HG03571 (cell line): ENCODE results near the gene SPG7.
A peak's percentile ranks its signal among the peaks of the same experiment; 100 is the strongest.
"Not testable (repeated sequence)": the region's sequence is repeated elsewhere in the genome, so short reads cannot be mapped to it uniquely, and the experiment has no call there.

Experiments
- ATAC-seq: cut with Tn5 transposase; IDR thresholded peaks from one replicate; pipeline ENCODE4 v1.9.1; 2021; ENCODE audit not compliant: unreplicated experiment

SPG7 gene

DNA sequence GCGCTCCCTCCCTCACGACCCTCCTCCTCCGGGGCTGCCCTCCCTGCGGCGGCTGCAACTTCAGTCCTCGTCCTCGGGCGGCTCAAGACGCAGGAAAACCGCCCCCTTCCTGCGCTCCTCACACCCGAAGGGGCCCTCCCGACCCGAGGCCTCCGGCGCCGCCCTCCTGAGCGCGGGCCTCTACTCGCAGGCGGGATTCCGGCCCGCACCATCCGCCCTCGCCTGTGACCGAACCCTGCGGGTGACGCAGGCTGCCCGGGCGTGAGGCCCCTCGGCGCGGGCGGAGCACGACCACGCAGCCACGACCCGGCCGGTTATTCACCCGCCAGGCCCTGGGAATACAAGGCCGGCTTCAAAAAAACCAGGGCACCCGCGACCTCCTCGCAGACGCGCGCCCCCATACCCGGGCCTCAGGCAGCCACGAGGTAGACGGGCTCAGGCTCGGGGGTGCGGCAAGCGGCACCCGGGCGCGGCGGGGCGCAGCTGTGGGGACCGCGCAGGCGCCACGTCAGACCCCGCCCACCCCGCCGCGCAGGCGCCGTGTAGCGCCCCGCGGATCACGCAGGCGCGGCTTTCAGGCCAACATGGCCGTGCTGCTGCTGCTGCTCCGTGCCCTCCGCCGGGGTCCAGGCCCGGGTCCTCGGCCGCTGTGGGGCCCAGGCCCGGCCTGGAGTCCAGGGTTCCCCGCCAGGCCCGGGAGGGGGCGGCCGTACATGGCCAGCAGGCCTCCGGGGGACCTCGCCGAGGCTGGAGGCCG is at the start of gene SPG7:
SPG7 (plus strand) TSS at position 570 of the 757 bp plus-strand sequence; CDS start at position 585, 15 bp downstream.
- ATAC-seq, result peak; percentile 65

DNA sequence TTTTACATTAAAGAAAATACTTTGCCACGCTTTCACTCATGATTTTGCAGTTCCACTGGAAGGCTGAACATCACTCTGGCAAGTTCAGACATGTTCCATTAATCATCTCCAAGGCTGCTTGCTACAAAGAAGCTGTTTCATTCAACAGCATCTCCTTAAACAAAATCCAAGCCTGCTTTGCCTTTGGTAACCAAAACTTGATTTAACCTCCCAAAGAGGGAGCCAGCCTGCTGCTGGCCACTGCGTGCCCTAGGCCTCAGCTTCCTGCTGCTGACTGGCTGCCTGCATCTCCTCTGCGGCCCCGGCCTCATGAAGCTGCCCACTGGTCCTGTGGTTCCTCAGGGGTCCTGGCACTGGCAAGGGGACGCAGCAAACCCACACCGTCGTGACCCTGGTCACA is 49.7 kb upstream of the SPG7 start:
- ATAC-seq, result no peak

DNA sequence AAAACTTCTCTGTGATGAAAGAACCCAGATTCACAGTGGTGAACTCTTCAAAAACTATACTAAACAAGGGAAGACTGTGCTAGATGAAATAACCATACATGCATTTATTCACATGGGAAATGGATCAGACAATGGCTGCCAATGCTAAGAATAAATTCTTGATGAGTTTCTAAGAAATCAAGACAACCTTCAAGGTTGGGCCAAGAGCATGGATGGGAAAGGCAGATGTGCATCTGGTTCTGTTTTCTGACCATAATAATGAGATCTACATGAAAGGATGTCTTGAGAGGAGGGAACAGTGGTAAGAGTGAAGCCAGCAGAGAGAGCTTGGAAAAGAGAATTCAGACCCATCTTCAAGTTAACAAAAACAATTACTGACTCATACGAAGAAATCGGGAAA is 49.2 kb upstream of the SPG7 start:
- ATAC-seq, result no peak

DNA sequence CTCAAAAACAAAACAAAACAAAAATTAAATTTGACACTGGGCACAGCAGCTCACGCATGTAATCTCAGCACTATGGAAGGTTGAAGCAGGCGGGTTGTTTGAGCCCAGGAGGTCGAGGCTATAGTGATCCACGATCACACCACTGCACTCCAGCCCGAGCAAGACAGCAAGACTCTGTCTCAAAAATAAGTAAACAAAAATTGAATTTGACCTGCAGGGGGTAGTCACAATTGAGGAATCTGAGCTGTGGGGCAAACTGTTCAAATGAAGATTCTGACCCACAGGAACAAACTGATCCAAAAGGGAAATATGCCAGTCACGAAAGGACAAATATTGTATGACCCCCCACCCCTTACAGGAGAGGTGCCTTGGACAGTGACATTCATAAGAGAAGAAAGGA is 47.6 kb upstream of the SPG7 start:
- no peak for ATAC-seq

DNA sequence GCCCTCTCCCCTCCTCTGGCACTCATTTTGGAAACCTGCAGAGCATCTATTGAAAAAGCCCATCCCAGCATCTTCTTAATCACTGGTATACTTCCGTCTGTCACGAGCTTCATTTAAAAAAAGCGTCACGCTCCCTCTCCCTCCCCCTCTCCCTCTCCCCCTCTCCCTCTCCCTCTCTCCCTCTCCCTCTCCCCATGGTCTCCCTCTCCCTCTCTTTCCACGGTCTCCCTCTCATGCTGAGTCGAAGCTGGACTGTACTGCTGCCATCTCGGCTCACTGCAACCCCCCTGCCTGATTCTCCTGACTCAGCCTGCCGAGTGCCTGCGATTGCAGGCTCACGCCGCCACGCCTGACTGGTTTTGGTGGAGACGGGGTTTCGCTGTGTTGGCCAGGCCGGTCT is 46.3 kb upstream of the SPG7 start:
- ATAC-seq, result not testable (repeated sequence)

DNA sequence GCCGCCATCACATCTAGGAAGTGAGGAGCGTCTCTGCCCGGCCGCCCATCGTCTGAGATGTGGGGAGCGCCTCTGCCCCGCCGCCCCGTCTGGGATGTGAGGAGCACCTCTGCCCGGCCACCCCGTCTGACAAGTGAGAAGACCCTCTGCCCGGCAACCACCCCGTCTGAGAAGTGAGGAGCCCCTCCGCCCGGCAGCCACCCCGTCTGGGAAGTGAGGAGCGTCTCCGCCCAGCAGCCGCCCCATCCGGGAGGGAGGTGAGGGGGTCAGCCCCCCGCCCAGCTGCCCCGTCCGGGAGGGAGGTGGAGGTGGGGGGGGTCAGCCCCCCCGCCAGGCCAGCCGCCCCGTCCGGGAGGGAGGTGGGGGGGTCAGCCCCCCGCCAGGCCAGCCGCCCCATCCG is 45.6 kb upstream of the SPG7 start:
- ATAC-seq, result not testable (repeated sequence)

DNA sequence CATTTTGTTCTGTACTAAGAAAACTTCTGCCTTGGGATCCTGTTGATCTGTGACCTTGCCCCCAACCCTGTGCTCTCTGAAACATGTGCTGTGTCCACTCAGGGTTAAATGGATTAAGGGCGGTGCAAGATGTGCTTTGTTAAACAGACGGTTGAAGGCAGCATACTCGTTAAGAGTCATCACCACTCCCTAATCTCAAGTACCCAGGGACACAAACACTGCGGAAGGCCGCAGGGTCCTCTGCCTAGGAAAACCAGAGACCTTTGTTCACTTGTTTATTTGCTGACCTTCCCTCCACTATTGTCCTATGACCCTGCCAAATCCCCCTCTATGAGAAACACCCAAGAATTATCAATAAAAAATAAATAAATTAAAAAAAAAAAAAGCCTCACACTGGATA is 44.9 kb upstream of the SPG7 start:
- not testable (repeated sequence) for ATAC-seq

DNA sequence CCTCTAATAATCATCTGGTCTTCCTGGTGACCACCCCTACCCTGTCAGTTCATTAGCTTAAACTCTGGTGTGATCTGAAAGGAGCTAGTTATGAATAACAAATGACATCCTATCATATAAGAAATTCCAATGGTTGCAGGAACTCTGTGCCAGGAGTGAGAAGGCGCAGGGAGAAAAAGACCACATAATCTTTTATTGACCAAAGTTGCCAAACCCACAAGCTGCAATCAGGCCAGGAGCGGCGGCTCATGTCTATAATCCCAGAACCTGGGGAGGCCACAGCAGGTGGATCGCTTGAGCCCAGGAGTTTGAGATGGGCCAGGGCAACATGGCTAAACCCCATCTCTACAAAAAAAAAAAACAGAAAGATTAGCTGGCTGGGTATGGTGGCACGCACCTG is 41.3 kb upstream of the SPG7 start:
- ATAC-seq, result no peak

DNA sequence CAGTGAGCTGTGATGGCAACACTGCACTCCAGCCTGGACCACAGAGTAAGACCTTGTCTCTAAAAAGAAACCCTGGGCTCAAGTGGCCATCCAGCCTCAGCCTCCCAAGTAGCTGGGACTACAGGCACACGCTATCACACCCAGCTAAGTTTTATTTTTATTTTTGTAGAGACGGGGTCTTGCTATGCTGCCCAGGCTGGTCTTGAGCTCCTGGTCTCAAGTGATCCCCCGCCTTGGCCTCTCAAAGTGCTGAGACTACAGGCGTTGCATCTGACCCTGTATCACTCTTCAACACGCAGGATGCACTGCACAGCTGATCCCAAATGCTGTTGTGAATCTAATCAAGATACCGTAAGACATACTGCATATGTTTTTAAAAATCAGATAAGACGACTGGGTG is 40.8 kb upstream of the SPG7 start:
- ATAC-seq, result no peak

DNA sequence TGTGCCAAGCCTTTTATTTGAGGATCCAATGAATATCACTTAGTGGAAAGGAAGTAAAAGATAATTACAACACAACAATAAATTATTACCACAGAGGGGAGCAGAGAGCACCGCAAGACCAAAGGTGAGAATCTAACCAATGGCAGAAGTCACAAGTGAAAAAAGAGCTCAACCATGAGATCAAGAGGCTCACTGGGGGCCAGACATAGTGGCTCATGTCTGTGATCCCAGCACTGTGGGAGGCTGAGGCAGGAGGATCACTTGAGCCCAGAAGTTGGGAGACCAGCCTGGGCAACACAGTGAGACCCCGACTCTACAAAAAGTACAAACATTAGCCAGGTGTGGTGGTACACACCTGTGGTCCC is 35.5 kb upstream of the SPG7 start:
- ATAC-seq, result no peak

DNA sequence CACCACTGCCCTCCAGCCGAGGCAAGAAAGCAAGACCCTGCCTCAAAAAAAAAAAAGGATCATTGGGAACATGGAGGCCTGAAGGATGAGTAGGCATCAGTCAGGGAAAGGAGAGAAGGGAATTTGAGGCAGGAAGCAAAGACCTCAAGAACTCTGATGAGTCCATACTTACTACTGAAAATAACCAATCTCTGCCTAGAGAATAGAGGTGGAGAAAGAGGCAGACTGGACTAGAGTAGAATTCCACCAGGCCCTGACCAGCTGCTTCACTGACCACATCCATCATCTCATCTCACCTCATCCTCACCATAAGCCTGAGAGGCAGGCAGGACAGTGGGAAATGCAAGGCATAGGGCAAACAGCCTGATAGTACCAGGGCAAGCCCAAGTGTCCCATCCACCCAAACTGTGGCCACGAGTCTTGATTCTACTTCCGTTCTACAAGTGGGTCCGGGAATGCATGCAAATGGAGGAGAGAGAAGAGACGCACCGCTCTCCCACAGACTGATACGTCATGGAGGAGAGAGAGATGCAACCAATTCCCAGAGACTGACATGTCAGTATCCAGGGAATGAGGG is 35.0 kb upstream of the SPG7 start:
- ATAC-seq, result no peak

DNA sequence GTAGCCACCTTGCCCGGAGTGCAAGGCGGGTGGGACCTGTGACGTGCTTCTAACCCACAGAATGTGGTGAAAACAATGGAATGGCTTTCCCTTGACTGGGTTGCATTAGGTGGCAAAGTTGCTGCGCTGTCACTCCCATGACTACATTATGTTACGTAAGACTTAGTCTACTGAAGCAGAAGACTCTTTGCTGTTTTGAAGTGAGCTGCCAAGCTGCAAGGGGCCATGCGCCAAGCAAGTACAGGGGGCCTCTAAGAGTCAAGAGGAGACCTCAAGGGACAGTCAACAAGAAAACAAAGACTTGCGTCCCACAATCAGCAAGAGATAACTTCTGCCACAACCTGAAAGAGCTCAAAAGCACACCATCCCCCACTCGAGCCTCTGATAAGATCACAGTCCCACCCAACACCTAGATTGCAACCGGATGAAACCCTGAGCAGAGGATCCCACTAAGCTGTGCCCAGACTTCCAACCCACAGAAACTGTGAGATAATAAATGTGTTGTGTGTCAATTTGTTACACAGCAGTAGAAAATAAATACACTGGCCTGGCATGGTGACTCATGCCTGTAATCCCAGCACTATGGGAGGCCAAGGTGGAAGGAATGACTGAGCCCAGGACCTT is 34.3 kb upstream of the SPG7 start:
- no peak for ATAC-seq

DNA sequence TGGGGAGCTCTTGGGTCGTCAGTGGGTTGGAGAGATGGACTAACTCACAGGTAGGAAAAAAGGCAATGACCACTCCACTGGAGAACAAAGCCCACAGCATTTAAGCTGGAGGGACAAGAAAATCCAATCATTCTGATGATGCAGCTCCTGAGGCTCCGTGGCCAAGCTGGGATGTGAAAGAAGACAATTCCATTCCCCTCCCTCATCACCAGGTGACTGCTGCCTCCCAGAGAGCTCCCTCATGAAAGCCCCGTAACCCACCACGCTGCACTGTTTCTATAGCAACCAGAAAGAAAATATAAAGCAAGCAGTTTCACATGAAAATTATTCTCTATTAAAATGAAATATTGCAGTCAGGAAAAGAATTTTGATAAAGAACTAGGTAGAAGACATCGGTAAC is 33.1 kb upstream of the SPG7 start:
- no peak for ATAC-seq

DNA sequence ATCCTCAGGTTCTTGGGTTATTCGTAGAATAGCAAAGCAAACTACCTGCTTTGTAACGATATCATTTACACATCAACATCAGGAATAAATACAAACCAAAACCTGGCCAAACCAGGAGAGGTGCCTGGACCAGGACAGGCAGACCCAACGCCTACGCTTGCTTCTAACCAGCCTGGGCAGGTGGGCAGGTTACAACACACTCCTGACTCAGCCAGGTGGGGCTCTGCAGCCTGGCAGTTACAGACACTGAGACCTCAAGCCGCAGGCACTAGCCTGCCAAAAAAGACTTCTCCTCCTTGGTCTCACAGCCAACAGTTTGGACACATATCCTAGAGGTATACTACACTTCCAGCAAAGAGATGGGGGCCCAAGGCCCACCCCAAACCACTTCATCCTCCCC is 31.8 kb upstream of the SPG7 start:
- no peak for ATAC-seq

DNA sequence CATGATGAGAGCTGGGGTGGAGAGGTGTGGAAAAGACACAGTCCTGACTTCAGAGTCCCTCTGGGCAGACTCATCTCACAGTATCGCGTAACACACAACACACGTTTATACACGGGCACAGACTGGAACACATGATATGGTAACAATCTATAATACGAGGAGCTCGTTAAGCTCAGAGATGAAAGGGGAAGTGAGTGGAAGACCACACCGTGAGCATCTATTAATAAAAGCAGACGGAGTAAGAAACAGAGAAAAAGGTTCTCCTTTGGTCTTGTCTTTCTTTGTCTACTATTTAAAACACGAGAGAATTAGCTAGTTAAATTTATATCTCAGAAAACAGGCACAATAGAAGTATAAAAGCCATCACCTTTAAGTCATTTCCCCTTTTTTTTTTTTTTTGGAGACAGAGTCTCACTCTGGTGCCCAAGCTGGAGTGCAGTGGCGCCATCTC is 31.4 kb upstream of the SPG7 start:
- ATAC-seq, result no peak

DNA sequence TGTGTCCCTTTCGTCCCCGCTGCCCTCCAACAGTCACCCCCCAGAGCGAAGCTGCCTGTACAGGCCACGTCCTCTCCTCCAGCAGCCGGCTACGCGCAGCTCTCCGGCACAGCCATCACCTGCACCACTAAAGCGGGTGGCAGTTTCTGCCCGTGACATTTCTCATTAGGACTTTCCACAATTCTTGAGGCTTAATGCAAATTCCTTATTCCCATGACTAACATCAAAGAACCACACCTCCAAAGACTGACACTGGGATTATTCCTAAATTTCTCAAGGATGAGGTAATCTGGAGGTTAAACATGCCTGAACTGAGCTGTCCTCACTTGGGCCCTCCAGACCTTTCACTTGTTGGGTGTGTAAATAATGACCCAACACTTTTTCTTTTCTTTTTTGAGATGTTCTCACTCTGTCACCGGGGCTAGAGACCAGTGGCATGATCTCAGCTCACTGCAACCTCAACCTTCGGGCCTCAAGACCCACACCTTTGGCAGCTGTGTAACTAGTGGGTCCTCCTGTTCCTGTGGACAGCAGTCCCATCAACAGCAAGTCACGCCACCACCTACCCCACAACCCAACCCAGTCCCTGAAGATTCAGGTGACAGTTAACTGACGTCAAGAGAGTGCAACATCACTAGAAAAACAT is 29.5 kb upstream of the SPG7 start:
- no peak for ATAC-seq

DNA sequence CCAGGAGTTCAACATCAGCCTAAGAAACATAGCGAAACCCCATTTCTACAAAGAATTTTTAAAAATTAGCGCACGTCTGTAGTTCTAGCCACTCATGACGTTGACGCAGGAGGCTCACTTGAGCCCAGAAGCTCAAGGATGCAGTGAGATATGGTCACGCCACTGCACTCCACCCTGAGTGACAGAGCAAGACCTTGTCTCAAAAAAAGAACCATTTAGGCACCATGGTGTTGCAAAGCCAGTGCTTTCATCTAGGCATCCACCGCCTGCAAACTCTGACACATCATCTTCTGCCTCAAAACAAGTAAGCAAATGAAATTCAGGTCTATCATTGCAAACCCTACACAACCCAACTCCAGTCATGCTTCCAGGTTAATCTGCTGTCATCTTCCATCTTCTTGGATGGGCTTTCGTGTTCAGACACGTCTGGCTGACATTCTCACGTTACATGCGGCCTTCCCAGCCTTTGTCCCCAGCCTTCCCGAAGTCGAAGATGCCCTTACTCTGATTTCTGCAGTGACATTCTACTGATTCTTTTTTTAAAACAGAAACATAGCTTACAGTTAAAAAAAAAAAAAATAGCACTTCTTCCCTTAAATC is 26.7 kb upstream of the SPG7 start:
- no peak for ATAC-seq

DNA sequence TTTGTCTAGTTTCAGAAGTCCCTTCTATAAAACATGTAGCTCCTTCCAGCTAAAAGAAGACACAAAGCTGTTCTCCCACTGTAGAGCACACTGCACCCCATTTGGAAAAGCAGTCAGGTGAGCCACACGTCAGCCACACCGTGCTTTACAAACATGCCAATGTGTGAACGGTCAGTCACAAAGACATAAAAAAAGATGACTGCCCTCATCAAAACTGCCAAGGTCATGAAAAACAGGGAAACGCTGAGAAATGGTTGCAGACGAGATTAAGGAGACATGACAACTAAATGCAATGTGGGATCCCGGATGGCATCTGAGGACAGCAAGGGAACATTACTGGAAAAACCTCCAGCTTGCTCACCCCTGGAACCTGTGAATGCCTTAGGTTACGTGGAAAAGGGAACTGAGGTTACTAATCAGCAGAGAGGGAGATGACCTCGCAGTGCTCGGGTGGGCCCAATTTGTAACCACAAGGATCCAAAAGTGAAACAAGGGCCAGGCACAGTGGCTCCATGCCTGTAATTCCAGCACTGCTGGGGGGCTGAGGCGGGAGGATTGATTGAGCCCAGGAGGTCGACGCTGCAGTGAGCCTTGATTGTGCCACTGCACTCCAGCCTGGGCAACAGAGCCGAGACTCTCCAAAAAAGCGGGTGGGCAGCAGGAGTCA is 25.9 kb upstream of the SPG7 start:
- ATAC-seq, result no peak

DNA sequence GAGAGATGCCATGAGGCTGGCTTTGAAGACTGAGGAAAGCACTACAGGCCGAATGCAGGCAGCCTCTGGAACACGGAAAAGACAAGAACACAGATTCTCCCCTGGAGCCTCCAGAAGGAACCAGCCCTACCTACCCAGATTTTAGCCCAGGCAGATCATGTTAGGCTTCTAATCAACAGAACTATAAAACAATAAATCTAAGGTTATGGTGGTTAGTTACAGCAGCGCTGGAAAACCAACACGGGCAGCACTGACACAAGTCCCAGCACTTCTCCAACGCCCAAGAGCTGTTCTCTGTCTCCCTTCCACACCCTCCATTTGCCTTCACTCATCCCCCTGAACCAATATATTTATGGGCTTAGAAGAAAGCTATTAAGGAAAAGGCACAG is 25.4 kb upstream of the SPG7 start:
- ATAC-seq, result no peak

DNA sequence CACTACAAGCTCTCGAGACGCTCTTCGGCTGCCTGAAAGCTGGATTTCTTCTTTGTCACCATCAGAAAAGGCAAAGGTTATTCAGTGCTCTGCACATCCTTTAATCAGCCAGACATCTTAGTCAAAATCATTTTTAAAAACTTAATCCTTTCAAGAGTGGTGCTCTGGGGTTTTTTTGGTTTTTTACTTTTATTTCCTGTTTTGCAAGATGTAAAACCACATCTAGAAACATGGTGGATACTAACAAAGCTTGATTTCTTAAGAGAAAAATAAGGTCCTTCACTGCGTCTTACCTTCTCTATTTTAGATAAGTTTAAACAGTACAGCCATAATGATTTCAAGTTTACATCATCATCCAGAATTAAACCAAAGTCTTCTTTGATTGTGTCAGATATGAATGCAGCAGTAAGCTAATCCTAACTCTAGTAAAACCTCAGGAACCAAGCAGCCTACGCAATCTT is 24.1 kb upstream of the SPG7 start:
- no peak for ATAC-seq
